ENCODE measurements around the gene ASGR2.
"Not testable (repeated sequence)": the region's sequence is repeated elsewhere in the genome, so short reads cannot be mapped to it uniquely, and the experiment has no call there.

ASGR2 gene

DNA sequence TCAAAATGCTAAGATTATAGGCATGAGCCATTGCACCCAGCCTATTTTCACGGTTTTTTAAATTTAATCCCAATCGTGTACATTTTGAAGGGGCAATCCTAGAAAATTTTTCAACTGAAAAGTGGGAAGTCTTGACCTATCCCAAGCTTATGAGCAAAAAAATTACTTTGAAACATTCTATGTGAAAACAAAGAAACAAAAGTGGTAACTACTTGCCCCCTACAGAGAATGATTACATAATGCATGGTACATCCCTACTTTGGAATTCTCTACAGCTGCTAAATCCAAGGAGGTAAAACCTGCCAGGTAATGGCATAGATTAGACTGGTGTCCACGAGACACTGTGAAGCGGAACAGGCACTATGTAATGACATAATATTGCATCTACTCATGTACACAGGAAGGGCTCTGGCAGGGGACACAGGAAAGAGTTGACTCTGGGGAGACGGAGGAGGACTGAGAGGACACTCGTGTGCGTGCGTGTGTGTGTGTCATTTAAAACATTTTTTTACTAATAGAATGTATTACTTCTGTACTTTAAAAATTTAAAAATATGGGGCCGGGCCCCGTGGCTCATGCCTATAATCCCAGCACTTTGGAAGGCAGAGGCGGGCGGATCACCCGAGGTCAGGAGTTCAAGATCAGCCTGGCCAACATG, 15.7 kb downstream of the ASGR2 start:
- DNase-seq = no peak

DNA sequence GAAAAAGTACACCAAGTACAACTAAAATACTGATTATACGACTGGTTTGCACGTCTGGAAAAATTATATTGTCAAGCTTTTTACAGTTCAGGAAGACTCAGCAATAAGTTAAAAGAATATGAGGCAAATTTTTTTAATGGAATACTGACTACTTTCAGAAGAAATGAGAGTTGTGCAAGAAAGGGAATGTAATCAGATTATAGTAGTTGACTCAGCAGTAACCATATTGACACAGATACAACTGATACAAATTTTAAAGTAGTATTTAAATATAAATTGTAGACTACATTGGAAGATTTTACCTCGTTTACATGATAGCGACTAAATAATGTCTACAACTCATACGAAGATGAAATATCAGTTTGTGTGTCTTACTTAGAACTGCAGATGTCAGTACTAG, 16.7 kb downstream of the ASGR2 start:
- no peak for DNase-seq

DNA sequence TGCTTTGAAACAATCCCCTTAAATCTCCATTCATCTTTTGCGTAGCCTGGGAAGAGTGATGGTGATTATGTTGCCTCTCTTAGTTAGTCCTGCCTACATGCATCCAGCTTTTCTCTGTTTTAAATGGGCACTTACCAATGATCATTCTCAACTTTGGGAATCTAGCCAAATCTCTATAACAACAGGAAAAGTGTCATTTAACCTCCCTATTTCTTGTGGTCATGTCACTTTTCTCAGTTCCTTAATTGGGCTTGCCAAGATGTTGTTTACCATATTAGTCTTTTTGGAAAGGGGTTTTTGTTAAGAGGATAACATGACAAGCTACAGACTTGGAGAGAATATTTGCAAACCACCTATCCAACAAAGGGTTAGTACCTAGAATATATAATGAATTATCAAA, 19.0 kb downstream of the ASGR2 start:
- no peak for DNase-seq

DNA sequence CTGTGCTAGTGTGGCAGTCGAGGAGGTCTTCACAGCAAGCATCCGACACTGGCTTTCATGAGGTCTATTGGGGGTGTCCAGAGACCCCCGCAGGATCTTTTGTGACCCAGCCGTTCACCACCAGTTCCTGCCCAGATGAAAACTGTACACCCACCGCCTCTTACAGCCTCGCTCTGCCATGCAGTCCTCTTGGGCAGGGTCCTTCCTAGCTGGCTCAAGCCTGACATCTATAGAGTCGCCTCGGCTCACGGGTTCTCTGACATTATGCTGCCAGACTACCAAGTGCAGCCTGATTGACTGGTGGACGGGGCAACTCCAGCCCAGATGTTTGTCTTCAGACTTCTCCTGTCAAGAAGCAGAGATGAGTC, 20.0 kb downstream of the ASGR2 start:
- DNase-seq = no peak

DNA sequence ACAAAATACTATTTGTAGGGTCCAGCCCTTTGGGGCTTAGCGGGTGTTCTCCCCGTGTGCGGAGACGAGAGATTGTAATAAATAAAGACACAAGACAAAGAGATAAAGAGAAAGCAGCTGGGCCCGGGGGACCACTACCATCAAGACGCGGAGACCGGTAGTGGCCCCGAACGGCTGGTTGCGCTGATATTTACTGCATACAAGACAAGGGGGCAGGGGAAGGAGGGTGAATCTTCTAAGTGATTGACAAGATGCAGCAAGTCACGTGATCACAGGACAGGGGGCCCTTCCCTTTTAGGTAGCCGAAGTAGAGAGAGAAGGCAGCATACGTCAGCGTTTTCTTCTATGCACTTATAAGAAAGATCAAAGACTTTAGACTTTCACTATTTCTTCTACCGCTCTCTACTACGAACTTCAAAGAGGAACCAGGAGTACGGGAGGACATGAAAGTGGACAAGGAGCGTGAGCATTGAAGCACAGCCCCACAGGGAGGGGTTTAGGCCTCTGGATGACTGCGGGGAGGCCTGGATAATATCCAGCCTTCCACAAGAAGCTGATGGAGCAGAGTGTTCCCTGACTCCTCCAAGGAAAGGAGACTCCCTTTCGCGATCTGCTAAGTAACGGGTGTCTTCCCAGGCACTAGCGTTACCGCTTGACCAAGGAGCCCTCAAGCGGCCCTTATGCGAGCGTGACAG, 23.2 kb downstream of the ASGR2 start:
- DNase-seq = not testable (repeated sequence)

GRCh38 chr17:7089570-7089969, 25.1 kb downstream of the ASGR2 start:
- DNase-seq = not testable (repeated sequence)

- not testable (repeated sequence) for DNase-seq
Observed at GRCh38 chr17:7088442-7088841, 26.2 kb downstream of the ASGR2 start.

DNA sequence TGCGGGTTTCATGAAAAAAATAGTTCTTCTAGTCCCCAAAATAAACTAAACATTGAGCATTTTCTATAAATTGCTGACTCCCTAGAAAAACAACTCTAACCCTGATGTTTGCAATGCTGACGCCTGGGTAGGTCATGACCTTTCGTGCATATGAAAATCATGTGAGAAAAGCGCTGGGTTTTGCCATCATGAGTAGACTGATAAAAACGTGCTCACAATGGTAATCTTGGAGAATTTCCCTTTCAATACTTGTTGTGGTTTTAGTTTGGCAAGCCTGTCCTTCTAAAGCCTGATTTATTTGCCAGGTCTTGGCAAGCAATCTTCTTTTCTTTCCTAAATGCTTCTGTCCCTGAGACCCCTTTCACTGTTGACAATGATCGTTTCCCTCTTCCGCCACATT, 30.5 kb downstream of the ASGR2 start:
- no peak for DNase-seq

DNA sequence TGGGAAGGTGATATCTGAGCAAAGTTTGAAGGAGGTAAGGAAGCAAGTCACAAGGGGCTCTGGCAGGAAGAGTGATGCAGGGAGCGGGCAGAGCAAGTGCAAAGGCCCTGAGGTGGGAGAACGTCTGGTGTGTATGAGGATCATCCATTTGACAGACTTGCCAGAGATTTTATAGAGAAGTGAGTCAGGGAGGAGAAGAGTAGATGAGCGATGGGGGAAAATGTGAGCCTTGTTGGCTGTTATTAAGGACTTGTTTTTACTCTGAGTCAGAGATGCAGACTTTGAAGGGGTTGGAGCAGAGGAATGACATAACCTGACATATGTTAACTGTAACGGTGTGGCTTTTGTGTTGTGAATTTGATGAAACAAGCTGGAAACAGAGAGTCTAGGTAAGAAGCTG, 31.0 kb downstream of the ASGR2 start:
- DNase-seq = no peak

GRCh38 chr17:7081341-7082062, 33.1 kb downstream of the ASGR2 start:
- DNase-seq = no peak

GRCh38 chr17:7080456-7081041, 34.1 kb downstream of the ASGR2 start:
- no peak for DNase-seq

GRCh38 chr17:7079581-7080455, 34.8 kb downstream of the ASGR2 start, which contains the start of gene CLEC10A:
CLEC10A (minus strand) TSS chr17:7080251; CDS start chr17:7078812, 1,439 bp downstream.
- DNase-seq = no peak

DNA sequence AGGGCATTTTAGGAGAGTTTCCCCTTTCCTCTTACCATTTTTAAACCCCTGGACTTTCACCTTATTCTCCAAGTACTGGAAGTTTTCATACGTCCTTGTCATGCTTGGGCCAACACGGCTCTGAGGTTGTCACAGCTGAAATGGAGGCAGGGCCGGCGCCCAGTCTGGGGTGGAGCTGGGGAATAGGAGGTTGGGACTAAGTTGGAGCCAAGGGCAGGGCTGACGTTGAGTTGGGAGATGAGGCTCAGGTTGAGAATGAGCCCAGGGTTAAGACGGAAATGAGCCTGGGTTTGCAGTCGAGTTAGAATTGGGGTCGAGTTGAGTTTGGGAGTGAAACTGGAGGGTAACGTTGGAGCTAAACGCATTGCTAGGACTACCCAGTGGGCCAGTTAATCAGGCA, 35.9 kb downstream of the ASGR2 start:
- DNase-seq = no peak

- DNase-seq = no peak
Observed at GRCh38 chr17:7077911-7078546, 36.6 kb downstream of the ASGR2 start.

DNA sequence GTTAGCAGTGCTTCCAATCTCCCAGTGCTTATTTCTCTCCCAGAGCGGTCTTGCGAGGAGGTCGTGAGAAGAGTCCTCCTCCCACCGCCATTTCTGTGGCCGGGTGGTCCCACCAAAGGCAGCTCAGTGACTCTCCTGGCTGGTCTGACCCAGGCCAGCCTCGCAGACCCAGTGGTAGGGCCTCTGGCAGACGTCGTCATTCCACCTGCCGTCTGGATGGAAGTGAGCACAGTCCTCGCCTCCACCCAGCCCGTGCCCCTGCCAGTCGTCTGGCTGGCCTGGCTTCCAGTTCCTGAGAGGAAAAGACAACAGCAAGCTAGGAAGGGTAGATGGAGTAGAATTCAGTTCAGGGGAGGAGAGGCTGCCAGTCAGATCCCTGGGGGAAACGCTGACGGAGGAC, 39.7 kb downstream of the ASGR2 start:
- DNase-seq = no peak

GRCh38 chr17:7072406-7072805, 42.2 kb downstream of the ASGR2 start:
- no peak for DNase-seq

DNA sequence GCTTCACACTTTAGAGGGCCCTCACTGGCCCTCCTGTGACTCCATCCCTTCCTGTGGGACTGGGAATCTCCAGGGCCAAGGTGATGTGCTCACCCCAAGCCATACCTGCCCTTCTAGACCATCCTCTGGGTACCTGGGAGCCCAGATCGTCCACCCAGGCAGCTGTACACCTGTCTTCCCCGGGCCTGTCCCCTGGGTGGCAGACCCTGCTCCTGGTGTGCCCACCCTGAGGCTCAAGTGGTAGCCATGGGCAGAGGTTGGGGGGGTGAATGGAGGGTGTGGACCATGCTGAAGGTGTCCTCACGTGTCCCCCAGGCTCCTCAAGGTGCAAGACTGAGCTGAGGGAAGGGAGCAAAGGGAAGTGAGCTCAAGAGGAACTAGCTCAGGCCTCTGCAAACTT, 43.9 kb downstream of the ASGR2 start:
- DNase-seq = no peak

DNA sequence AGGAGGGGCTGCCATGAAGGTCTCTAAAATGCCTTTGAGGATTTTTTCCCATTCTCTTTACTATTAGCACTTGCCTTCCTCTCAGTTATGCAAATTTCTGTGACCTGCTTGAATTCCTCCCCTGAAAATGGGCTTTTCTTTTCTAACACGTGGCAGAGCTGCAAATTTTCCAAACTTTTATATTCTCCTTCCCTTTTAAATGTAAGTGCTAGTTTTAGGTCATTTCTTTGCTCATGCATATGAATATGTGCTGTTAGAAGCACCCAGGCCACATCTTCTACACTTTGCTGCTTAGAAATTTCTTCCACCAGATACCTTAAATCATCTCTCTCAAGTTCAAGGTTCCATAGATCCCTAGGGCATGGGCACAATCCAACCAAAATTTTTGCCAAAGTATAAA, 46.4 kb downstream of the ASGR2 start:
- DNase-seq = no peak

DNA sequence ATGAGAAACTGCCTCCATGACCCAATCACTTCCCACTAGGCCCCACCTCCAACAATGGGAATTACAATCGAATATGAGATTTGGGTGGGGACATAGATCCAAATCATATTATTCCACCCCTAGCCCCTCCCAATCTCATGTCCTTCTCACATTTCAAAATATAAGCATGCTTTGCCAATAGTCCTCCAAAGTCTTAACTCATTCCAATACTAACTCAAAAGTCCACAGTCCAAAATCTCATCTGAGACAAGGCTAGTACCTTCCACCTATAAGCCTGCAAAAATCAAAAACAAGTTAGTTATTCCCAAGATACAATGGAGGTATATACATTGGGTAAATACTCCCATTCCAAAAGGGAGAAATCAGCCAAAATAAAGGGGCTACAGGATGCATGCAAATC, 47.4 kb downstream of the ASGR2 start:
- no peak for DNase-seq

- DNase-seq = no peak
Observed at GRCh38 chr17:7064261-7064660, 50.4 kb downstream of the ASGR2 start.

DNA sequence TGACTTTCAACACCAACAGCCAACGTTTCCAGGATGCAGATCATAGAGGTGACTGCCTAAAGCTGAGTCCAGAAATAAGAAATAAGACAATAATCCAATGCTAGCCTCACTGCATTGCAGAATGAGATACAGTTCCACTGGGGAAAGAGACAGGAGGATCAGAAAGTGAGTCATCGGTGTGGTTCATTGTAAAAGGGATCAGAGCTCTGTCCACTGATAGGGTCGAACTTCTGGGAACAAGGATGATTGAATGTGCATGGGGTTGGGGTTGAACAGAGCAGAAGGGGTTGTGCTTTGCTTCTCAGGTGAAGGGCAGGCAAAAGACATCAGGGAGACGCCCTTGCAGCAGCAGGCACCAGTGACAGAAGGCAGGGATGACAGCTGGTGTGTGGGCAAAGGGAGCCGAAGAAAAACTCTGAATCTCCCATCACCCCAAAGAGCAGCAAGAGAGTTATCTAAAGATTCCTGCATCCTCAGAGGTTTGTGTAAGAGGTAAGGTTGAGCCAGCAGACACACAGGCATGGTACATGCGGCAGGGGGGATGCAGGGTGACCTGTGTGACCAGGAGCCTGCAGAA, 51.0 kb downstream of the ASGR2 start:
- DNase-seq = no peak
